Measurements from ENCODE around the gene ANKS1A. TPM values are rescaled to one million over a fixed set of nuclear protein-coding genes. Genes with fewer than 3 reads are reported as not detected.

Gene ANKS1A
- total RNA-seq, 1 donor from 2014 or later, result 7.3 TPM

DNA sequence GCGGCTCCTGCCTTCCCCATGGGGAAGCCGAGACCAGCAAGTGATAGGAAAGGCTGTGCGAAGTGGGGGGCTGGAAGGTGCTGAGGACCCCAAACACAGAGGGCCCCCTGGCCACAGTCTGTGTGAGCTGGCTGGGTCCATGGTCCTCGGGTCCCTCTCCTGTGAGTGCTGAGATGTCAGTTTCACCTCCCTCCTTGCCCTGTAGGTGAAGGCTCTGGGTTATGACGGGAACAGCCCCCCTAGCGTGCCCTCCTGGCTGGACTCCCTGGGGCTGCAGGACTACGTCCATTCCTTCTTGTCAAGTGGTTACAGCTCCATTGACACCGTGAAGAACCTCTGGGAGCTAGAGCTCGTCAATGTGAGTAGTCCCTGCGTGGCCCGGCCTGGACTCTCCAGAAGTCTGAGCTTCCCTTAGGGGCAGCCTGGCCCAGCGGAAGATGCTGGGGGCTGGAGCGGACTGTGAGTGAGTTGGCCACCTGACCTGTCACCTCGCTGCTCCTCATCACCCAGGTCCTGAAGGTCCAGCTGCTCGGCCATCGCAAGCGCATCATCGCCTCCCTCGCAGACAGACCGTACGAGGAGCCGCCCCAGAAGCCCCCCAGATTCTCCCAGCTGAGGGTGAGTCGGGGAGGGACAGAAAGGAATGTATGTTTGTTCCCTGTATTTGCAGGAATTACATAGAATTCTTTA, 190.4 kb downstream of the ANKS1A start:
- H3K27me3 Mint-ChIP-seq, result no peaks in the 10 kb centered on the region
- intact Hi-C loops (cut with micrococcal nuclease), result no loop called here
- no peak for DNase-seq
- no peak overlapping the region for H3K27ac Mint-ChIP-seq
- no peak overlapping the region for H3K4me3 Mint-ChIP-seq
- no peaks in the 10 kb centered on the region for H3K9me3 Mint-ChIP-seq
- H3K4me1 Mint-ChIP-seq, result no peaks in the 10 kb centered on the region
- H3K36me3 Mint-ChIP-seq (ENCODE audit: low read depth), result no peaks in the 10 kb centered on the region

DNA sequence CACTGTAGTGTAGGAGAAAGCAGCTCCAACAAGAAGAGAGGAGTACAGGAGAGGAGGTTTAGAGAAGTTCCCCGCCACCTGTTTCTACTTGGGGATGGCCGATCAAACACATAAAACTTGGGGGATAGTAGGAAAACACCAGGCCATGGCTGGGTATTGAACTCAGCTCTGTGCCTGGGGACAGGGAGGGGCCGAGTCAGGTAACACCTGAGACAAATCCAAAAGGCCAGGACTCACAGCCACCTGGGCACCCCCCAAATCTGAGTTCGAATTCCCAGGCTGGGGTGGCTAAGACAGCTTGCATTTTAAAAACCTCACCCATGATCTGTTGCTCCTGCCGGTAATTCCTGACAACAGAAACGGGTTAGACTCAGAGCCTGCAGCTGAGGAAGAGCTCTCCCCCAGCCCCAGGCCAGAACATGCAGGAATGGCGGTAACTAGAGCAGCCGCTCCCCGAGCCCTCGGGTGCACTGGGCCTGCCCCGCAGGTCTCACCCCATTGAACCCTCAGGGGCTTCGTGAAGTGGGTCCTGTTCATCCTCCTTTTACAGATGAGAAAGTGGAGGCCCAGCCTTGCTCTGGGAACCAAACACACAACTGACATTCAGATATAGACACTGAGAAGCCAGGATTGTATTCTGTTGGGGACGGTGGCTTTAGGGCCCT, 191.1 kb downstream of the ANKS1A start:
- no peak overlapping the region for H3K27ac Mint-ChIP-seq
- intact Hi-C loops (cut with micrococcal nuclease), result no loop called here
- no peaks in the 10 kb centered on the region for H3K9me3 Mint-ChIP-seq
- H3K36me3 Mint-ChIP-seq (ENCODE audit: low read depth), result no peaks in the 10 kb centered on the region
- DNase-seq, result no peak
- no peaks in the 10 kb centered on the region for H3K27me3 Mint-ChIP-seq
- H3K4me3 Mint-ChIP-seq, result no peak overlapping the region
- H3K4me1 Mint-ChIP-seq, result no peaks in the 10 kb centered on the region

DNA sequence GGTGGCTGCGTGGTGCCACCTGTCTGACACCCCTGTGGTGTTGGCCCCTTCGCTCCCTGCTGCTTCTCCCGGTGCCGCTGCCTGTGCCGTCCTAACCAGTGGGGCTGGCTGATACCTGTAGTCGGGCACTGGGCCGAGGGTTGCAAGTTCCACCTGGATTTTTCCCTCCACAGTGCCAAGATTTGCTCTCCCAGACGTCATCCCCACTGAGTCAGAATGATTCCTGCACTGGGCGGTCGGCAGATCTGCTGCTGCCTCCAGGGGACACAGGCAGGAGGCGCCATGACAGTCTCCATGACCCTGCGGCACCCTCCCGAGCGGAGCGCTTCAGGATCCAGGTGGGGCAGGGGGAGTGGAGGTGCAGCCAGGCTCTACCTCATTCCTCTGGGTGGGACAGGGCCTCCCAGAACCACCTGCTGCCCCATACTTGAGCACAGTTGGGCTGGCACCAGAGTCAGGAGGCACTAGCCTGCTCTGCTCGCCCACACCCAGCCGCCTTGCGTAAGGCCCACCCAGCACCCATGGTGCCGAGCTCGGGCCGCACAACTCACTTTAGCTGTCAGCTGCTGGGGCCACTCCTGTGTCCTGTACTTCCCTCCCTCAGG, 191.9 kb downstream of the ANKS1A start:
- DNase-seq, result no peak
- intact Hi-C loops (cut with micrococcal nuclease), result no loop called here
- Mint-ChIP-seq H3K36me3 (ENCODE audit: low read depth) (no peaks in the 10 kb centered on the region), H3K27ac (no peak overlapping the region), H3K9me3 (no peaks in the 10 kb centered on the region), H3K4me3 (no peak overlapping the region), H3K27me3 (no peaks in the 10 kb centered on the region), H3K4me1 (no peaks in the 10 kb centered on the region)

DNA sequence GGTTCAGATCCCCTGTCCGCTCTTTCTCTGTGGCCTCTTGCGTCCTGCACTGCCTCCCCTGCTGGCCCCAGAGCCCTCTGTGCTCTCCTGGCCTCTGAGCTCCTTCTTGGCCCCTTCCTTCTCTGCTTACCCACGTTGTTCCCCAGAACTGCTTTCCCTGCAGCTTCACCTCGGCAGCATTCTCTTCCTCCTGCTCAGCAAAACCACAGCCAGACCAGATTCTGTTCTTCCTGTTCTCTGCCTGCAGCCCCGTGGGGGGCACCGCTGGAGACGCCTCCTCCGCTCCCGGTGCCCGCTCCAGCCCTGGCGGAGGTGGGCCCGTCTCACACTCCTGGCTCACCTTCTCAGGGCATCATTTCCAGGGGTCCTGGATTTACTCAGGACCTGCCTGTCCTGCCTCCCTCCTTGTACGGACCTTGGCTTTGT, 192.4 kb downstream of the ANKS1A start:
- intact Hi-C loops (cut with micrococcal nuclease), result no loop called here
- Mint-ChIP-seq H3K4me1 (no peaks in the 10 kb centered on the region), H3K36me3 (ENCODE audit: low read depth) (no peaks in the 10 kb centered on the region), H3K27ac (no peak overlapping the region), H3K27me3 (no peaks in the 10 kb centered on the region), H3K9me3 (no peaks in the 10 kb centered on the region), H3K4me3 (no peak overlapping the region)
- no peak for DNase-seq

DNA sequence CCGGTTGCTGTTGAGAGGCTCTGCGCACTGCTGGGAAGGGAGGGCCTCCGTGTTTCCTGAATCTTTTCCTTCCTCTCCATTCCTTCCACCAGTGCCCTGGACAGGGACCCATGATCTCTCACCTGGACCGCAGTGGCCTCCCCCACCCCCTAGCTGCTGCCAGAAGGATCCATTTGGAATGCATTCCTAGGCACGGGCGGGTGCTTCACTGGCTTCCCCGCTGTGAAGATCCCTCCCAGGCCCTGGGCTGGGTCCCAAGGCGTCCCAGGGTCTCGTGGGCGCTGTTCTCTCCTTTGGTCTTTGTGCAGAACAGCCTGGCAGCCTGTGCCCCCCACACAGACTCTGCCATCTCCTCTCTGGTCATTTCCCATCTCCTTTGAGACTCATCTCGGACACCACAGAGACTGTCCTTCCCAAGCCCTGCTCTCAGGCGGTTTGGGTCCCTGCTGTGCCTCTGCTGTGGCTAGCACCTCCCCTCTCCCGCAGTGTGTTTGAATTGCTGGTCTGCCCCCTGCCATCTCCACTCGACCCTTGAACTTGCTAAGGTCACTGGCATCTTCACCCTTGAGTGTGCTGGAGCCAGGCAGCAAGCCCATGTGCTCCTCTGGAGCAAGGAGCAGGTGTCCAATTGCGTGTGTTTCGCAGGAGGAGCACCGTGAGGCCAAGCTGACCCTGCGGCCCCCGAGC, 193.1 kb downstream of the ANKS1A start:
- Mint-ChIP-seq H3K4me3 (no peak overlapping the region), H3K27ac (no peak overlapping the region), H3K9me3 (no peaks in the 10 kb centered on the region), H3K27me3 (no peaks in the 10 kb centered on the region), H3K4me1 (no peaks in the 10 kb centered on the region), H3K36me3 (ENCODE audit: low read depth) (no peaks in the 10 kb centered on the region)
- intact Hi-C loops (cut with micrococcal nuclease), result no loop called here
- DNase-seq, result no peak

DNA sequence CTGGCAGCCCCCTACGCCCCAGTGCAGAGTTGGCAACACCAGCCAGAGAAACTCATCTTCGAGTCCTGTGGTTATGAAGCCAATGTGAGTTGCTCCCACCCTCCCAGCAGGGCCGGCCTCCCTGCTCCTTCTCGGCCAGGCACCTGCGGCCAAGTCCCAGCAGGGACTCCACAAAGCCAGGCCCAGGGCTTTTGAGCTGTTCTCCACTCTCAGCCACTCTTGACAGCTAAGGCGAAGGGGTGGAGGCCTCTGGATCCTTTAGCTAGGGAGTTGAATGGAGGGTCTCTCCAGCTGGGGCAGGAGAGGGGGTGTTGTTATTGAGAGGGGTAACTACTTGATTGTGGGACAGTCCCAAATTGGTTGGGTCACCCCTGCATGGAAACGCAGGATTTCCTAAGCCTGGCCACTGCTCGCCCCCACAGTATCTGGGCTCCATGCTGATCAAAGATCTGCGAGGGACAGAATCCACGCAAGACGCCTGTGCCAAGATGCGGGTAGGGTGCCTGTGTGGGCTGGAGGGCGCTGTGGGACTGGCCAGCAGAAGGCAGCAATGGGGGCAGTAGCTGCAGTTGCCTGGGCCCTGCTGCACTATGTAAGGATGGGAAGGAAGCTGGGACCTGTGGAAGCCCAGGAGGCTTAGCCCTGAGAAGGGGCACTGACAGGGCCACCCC, 193.8 kb downstream of the ANKS1A start:
- no peak overlapping the region for H3K4me3 Mint-ChIP-seq
- no peak for DNase-seq
- H3K36me3 Mint-ChIP-seq (ENCODE audit: low read depth), result no peaks in the 10 kb centered on the region

DNA sequence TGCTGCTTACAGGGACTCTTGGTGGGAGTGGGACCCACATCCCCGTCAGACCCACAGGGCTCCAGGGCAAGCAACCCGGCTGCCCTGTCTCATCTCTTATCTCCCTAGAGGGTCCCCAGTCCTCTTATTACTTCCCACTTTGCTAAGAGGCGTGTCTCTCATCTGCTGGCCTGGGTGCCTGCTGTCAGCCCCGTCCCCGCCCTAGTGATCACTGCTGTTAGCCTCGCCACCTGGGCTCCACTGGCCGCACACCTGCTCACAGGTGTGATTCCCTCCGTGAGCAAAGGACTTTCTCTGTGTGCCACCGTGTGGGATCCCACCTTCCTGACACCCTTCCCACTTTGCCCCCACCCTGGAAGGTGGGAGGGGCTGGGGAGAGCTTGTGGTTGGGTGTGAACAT, 194.5 kb downstream of the ANKS1A start:
- no peak for DNase-seq
- no peak overlapping the region for H3K4me3 Mint-ChIP-seq
- no peaks in the 10 kb centered on the region for H3K9me3 Mint-ChIP-seq
- H3K4me1 Mint-ChIP-seq, result no peaks in the 10 kb centered on the region
- no peaks in the 10 kb centered on the region for H3K36me3 Mint-ChIP-seq (ENCODE audit: low read depth)
- H3K27ac Mint-ChIP-seq, result no peak overlapping the region
- intact Hi-C loops (cut with micrococcal nuclease), result no loop called here
- no peaks in the 10 kb centered on the region for H3K27me3 Mint-ChIP-seq

More for the DNA sequence above, 193.8 kb downstream of the ANKS1A start:
- intact Hi-C loops (cut with micrococcal nuclease), result no loop called here
- Mint-ChIP-seq H3K27ac (no peak overlapping the region), H3K4me1 (no peaks in the 10 kb centered on the region), H3K27me3 (no peaks in the 10 kb centered on the region), H3K9me3 (no peaks in the 10 kb centered on the region)

DNA sequence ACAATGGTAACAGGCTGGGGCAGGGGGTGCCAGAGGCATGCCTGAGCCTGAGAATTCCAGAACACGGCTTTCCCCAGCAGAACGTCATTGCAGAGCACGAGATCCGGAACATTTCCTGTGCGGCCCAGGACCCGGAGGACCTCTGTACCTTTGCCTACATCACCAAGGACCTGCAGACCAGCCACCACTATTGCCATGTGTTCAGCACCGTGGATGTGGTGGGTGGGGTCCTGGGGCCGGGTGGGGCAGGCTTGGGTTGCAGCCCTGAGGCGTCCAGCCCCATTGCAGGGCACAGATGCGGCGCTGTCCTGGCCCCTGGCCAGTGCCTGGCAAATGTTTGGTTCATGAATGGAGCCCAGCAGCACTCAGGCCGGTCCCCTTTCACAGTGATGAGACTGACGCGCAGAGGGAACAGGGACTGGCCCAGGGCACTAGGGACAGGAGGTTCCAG, 195.0 kb downstream of the ANKS1A start:
- intact Hi-C loops (cut with micrococcal nuclease), result no loop called here
- Mint-ChIP-seq H3K9me3 (no peaks in the 10 kb centered on the region), H3K36me3 (ENCODE audit: low read depth) (no peaks in the 10 kb centered on the region), H3K4me3 (no peak overlapping the region), H3K4me1 (no peaks in the 10 kb centered on the region), H3K27ac (no peak overlapping the region), H3K27me3 (no peaks in the 10 kb centered on the region)
- DNase-seq, result no peak

DNA sequence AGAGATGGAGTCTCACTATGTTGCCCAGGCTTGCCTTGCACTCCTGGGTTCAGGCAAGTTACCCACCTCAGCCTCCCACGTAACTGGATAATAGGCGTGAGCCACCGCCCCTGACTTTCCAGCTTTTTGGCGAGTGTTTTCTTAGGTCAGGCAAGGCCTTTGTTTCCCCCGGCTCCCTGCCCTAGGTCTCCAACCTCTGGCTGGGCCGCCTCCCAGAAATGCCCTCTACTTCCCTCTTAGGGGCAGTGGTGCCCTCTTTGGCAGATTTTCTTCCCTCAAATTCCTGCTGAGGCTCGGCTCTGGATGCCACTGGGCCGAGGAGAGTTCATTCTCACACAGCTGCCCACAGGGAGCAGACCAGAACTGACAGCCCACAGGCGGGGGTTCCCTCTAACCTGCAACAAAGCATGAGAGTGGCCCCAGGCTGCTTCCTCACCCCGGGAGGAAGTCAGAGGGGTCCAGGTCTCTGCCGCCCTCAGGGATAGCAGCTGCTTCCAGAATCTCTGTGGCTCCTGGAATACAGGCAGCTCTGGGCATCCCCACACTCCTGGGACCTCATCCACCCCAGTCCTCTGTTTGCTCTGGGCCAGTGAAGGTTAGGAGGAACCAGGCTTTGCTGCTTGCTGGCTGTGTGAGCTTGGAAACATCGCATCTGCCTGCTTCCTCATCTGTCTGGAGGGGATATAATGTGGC, 195.6 kb downstream of the ANKS1A start:
- intact Hi-C loops (cut with micrococcal nuclease), result no loop called here

DNA sequence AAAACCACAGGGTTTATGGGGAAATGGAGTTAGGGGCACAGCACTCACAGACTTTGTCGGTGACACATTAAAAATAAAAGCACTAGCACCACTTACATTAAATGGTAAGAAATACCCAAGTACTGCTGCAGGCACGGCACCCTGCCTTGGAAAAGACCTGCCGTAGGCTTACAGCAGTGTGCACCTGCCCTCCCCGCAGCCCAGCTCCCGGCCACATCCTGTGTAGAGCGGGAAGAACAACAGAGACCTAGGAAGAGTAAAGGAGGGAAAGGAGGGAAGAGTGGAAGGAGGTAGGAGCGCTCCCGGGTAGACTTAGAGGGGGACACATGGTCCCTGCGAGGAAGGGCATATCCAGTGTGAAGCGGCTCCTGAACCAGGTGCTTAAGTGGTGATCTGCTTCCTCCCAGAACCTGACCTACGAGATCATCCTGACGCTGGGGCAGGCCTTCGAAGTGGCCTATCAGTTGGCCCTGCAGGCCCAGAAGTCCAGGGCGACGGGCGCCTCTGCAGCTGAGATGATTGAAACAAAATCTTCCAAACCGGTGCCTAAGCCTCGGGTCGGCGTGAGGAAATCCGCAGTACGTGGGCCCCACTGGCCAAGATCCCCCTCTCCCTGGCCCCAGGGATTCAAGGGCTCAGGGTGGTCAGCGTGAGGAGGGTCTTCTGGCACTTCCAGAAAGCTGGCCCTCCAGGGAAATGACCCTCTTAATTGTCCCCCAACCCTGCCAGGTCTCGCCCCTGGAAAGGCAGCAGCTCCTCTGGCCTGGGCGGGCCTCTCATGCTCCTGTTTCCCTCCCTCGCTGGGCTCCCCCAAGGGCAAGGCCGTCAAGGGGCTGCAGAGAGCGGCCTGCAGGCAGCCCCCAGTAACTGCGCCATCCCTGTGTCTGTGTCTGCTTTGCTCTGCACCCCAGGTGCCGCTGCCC, 196.6 kb downstream of the ANKS1A start:
- Mint-ChIP-seq H3K4me1 (no peaks in the 10 kb centered on the region), H3K27me3 (no peaks in the 10 kb centered on the region), H3K36me3 (ENCODE audit: low read depth) (no peaks in the 10 kb centered on the region), H3K4me3 (no peak overlapping the region), H3K27ac (no peak overlapping the region), H3K9me3 (no peaks in the 10 kb centered on the region)
- DNase-seq, result no peak
- intact Hi-C loops (cut with micrococcal nuclease), result no loop called here

More for the DNA sequence above, 195.6 kb downstream of the ANKS1A start:
- Mint-ChIP-seq H3K27me3 (no peaks in the 10 kb centered on the region), H3K4me1 (no peaks in the 10 kb centered on the region), H3K36me3 (ENCODE audit: low read depth) (no peaks in the 10 kb centered on the region), H3K4me3 (no peak overlapping the region), H3K9me3 (no peaks in the 10 kb centered on the region), H3K27ac (no peak overlapping the region)
- no peak for DNase-seq

DNA sequence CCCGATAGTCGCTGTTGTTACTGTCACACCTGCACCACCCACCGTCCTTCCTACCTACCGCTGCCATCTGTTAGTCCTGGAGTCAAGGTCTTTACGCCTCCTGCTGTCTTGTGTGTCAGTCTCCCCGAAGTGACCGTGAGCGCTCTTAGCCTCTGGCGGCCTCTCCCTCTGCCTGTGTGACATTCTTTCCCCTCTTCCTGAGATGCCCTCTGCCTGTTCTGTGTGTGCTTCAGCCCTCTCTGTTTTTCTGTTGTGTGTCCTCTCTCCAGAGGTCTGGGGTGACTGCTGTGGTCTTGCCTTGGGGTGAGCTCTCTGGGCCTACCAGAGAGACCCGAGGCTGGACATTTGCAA, 197.2 kb downstream of the ANKS1A start:
- Mint-ChIP-seq H3K4me3 (no peak overlapping the region), H3K4me1 (no peaks in the 10 kb centered on the region), H3K27me3 (no peaks in the 10 kb centered on the region), H3K9me3 (no peaks in the 10 kb centered on the region), H3K36me3 (ENCODE audit: low read depth) (no peaks in the 10 kb centered on the region), H3K27ac (no peak overlapping the region)
- intact Hi-C loops (cut with micrococcal nuclease), result no loop called here
- DNase-seq, result no peak

DNA sequence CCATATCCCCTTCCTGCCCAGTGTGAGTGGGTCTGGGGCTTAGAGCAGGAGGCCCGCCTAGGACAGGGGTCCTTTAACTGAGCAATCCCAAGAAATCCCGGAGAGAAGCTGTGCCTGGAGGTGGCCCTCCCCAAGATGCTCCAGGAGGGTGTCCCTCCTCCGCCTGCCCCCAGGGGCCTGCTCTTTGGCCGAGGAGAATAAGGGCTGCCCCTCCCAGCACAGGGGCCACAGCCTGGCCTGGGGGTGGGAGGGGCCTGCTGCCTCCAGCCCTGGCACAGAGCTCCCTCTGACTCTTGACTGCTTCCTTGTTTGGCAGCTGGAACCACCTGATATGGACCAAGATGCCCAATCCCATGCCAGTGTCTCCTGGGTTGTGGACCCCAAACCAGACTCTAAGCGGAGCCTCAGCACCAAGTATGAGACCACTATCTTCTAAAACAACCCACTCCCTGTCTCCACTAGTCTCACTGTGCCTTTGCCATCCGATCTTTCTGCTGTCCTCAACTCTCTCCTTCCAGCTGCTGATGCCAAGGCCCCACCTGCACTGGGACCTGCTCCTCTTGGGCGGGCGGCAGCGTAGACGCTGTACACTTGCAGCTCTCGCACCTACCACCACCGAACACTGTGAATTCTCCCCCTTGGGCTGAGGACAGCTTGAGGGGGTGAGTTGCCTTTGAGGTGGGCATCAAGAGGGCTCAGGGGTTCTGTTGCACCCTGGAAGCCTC, 197.7 kb downstream of the ANKS1A start:
- no peak overlapping the region for H3K27ac Mint-ChIP-seq
- DNase-seq, result no peak
- no peaks in the 10 kb centered on the region for H3K4me1 Mint-ChIP-seq
- no peaks in the 10 kb centered on the region for H3K9me3 Mint-ChIP-seq
- intact Hi-C loops (cut with micrococcal nuclease), result no loop called here
- no peaks in the 10 kb centered on the region for H3K27me3 Mint-ChIP-seq
- no peaks in the 10 kb centered on the region for H3K36me3 Mint-ChIP-seq (ENCODE audit: low read depth)
- no peak overlapping the region for H3K4me3 Mint-ChIP-seq

All from activated CD4-positive, alpha-beta T cell treated with anti-CD3 and anti-CD28 coated beads, Interleukin-2, amount 10 ng/mL, durations not matched to agents 24 days and 14 days (primary cell).